Fibroblast of the aortic adventitia (primary cell): ENCODE results near the gene DOP1A. TPM values are rescaled to one million over a fixed set of nuclear protein-coding genes. Genes with fewer than 3 reads are reported as not detected.

Source experiments
- DNase-seq: peaks from one replicate; pipeline ENCODE4 v3.0.0-alpha.2; 2010; ENCODE audit warnings: low read depth
- H3K4me3 ChIP-seq: 2 replicates; pipeline ENCODE4 v1.5.1; 2011; ENCODE audit warnings: low read depth, mild to moderate bottlenecking, control low read depth, low read length, moderate library complexity
- total RNA-seq: library from RNA; depleted of rRNA; stranded (reverse); fragments of >200 nt; gene quantifications from 2 replicates; pipeline ENCODE4 v1.2.3, GENCODE V29; 2012; ENCODE audit warnings: low replicate concordance
- TF ChIP-seq, protein P1 (sequence below): IDR thresholded peaks from 2 replicates; pipeline ENCODE4 v1.5.1; 2011; ENCODE audit warnings: mild to moderate bottlenecking, low read length, control low read depth, inconsistent platforms; ENCODE audit not compliant: insufficient read depth

Gene DOP1A
- total RNA-seq, 1 donor, result 32.5 TPM

DNA sequence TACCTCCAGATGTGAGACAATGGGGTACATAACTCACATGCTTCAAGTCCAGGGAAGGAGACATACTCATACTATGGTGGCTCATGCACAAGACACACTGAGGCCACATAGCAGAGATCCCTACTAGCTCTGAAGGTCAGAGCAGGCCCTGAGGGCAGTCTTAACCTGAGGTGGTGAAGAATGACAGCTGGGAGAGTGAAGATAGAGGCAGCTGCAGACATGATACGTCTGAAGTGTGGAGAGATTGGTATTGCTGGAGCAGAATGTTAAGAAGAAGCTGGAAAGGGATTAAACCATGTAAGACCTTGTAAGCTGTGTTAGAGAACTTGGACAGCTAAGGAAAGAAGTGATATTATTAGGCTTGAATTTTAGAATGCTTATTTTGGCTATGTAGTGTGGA, 92.7 kb downstream of the DOP1A start:
- DNase-seq, result no peak
- TF ChIP-seq, protein P1, sequence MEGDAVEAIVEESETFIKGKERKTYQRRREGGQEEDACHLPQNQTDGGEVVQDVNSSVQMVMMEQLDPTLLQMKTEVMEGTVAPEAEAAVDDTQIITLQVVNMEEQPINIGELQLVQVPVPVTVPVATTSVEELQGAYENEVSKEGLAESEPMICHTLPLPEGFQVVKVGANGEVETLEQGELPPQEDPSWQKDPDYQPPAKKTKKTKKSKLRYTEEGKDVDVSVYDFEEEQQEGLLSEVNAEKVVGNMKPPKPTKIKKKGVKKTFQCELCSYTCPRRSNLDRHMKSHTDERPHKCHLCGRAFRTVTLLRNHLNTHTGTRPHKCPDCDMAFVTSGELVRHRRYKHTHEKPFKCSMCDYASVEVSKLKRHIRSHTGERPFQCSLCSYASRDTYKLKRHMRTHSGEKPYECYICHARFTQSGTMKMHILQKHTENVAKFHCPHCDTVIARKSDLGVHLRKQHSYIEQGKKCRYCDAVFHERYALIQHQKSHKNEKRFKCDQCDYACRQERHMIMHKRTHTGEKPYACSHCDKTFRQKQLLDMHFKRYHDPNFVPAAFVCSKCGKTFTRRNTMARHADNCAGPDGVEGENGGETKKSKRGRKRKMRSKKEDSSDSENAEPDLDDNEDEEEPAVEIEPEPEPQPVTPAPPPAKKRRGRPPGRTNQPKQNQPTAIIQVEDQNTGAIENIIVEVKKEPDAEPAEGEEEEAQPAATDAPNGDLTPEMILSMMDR, result no peak
- no peak overlapping the region for H3K4me3 ChIP-seq

DNA sequence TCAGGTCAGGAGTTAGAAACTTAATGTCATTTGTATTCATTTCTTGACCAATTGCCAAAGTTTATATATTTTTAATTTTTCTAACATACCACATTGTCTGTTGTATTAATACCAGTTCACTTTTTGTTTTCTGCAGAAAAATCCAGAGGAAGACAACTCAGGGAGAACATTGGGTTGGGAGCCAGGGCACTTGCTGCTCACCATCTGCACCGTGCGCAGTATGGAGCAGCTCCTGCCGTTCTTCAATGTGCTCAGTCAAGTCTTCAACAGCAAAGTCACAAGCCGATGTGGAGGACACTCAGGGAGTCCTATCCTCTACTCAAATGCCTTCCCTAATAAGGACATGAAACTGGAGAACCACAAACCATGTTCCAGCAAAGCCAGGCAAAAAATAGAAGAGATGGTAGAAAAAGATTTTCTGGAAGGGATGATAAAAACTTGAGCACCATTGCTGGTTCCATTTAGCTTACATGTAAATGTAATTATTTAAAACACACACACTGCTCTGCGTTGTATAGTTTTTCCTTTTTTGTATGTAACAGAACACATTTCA, 100.3 kb downstream of the DOP1A start:
- no peak overlapping the region for H3K4me3 ChIP-seq
- TF ChIP-seq, protein P1, result no peak
- no peak for DNase-seq

DNA sequence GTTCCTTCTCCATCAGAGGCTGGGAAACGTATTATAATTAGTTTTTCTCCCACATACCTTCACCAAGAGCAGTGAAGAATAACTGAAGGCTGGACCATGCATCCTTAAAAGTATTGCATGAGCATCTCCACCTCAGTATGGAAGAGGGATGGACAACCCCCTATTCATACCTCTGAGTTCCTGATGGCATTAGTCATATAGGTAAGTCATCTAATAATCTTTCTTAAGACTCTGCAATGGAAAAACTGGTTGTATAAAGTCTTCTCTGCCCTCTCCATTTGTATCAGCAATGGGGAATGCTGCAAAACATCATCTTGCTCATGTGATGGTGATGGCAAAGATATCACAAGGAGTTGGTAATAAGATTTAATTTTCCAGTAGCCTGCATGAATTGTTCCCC, 101.1 kb downstream of the DOP1A start:
- DNase-seq, result no peak
- no peak overlapping the region for H3K4me3 ChIP-seq
- TF ChIP-seq, protein P1, result no peak

DNA sequence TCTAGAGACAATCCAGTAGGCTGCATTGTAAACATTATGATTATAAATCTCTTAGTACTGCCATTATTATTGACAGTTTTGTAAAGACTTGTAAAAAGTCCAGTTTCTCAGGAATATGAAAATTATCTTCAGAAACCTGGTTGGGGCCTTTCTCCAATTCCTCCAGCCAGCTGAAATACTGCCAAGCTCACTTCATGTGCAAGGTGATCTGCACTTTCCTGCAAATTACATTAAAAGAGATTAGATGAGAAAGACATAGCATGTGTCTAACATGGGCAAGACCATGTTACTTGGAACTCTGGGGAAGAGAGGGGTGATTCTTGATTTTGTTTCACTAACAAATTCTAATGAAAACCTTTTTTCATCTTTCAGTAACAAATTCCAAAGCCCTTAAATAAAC, 101.6 kb downstream of the DOP1A start:
- TF ChIP-seq, protein P1, result no peak
- no peak overlapping the region for H3K4me3 ChIP-seq
- DNase-seq, result no peak

DNA sequence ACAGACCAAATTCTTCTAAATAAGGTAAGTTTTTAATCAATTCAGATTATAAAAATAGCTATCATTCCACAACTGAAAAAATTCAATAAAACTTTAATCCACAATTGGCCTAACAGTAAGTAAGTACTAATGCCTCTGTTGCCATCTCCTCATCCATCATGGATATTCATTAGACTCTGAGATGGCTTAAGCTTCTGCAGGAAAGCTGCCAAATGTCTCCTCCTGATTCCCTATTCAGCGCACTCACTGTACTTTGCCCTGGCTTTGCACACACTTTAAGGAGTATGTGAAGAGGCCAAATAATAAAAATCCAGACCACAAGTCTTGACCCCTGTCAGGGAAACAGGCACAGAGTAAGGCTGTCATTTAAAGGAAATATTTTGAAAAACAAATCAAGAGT, 102.0 kb downstream of the DOP1A start:
- TF ChIP-seq, protein P1, result no peak
- H3K4me3 ChIP-seq, result no peak overlapping the region
- DNase-seq, result no peak

DNA sequence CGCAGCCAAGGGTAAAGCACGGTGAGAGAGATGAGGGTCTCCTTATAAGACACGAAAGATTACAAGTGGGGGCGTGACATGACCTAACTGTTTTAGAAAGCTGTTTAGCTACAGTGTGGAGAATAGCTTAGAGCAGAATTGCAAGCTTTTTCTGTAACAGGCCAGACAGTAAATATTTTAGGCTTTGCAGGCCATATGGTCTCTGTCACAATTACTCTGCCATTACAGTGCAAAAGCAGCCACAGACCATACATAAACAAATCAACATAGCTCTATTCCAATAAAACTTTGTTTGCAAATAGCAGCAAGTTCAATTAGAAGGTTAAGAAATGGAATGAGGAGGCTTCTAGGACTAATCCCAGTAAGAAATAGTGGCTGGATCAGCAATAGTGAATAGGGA, 108.8 kb downstream of the DOP1A start:
- no peak overlapping the region for H3K4me3 ChIP-seq
- no peak for DNase-seq
- TF ChIP-seq, protein P1, result no peak

DNA sequence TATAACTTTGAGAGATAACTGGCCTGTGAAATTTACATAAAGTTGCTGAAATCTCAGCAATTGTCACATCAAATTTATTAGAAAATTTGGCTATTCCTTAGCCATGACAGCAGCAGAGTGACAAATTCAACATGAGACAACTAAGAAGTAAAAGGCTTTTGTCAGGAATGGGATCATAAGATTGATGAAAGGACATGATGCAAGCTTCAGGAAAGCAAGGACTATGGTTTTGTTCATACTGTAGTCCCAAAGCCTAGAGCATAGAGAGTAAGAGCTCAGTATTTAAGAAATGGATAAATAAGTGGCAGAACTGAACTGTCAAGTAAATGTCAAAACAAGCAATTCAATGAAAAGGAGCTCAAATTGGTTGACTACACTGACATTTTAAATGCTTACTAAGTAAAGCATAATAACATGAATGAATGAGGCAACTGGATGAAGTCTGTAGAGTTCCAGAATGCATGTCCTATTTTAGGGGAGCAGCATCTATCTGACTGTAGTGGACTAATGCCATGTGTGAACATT, 113.0 kb downstream of the DOP1A start:
- no peak overlapping the region for H3K4me3 ChIP-seq
- TF ChIP-seq, protein P1, result no peak
- peak; percentile 47 for DNase-seq
